Breast epithelium (tissue), 4 donors: Measurements from ENCODE around the gene ADAM33. TPM values are rescaled to one million over a fixed set of nuclear protein-coding genes. Genes with fewer than 3 reads are reported as not detected.

ENCODE experiments used
- DNase-seq, 2 donors: peaks; one replicate each; pipeline ENCODE4 v3.0.0-alpha.2; 2019; ENCODE audit warnings: low spot score in 2 of 2
- H3K27ac ChIP-seq, 2 donors: fragments of 200-600 bp; sonication (generic) in 1 of 2; one replicate each; pipeline ENCODE4 v1.5.1; 2016 to 2019; ENCODE audit warnings: mild to moderate bottlenecking in 1 of 2
- H3K27me3 ChIP-seq, 2 donors: fragments of 200-600 bp; sonication (generic) in 1 of 2; one replicate each; pipeline versions ENCODE4 v1.5.1 to v1.6.0; 2017 to 2019; ENCODE audit warnings: control low read depth in 1 of 2, mild to moderate bottlenecking in 1 of 2
- H3K36me3 ChIP-seq: fragments of 200-600 bp; one replicate; pipeline ENCODE4 v1.5.1; 2019
- H3K4me1 ChIP-seq, 2 donors: fragments of 200-600 bp; sonication (generic); one replicate each; pipeline ENCODE4 v1.5.1; 2016 to 2019; ENCODE audit warnings: control low read depth in 1 of 2
- H3K4me3 ChIP-seq, 3 donors: fragments of 200-600 bp; sonication (generic); 1 replicate in 2 of 3; 2 replicates in 1 of 3; pipeline ENCODE4 v1.5.1; 2016 to 2019; ENCODE audit warnings: mild to moderate bottlenecking in 3 of 3, moderate library complexity in 2 of 3
- H3K9me3 ChIP-seq, 2 donors: fragments of 200-600 bp; sonication (generic) in 1 of 2; one replicate each; pipeline ENCODE4 v1.5.1; 2016 to 2019; ENCODE audit warnings: control low read depth in 1 of 2
- CTCF ChIP-seq, 3 donors: fragments of 450-650 bp; IDR thresholded peaks; one replicate each; pipeline ENCODE4 v1.5.1; 2016 to 2017; ENCODE audit warnings: antibody characterized with exemption in 3 of 3, mild to moderate bottlenecking in 3 of 3, moderate library complexity in 3 of 3
- POLR2A ChIP-seq: fragments of 450-650 bp; IDR thresholded peaks from one replicate; pipeline ENCODE4 v1.6.1; 2016; ENCODE audit warnings: antibody characterized with exemption, mild to moderate bottlenecking, moderate library complexity
- POLR2AphosphoS5 ChIP-seq, 3 donors: sonication (generic); formaldehyde crosslinking; IDR thresholded peaks; one replicate each; pipeline ENCODE4 v1.6.1; 2017; ENCODE audit warnings: antibody characterized with exemption in 3 of 3
- intact Hi-C: fragments of 100-400 bp; cut with DNase I; formaldehyde crosslinking; loops from one replicate; pipeline ENCODE4 v1.15.1; 2023; ENCODE audit warnings: low total_unique reads
- total RNA-seq, 3 donors: library from RNA; depleted of rRNA; stranded (reverse); fragments of >200 nt; gene quantifications; one replicate each; pipeline ENCODE4 v1.1.0, GENCODE V29; 2016

ADAM33 gene
- total RNA-seq, 3 donors from 2014 or later = 29.4 to 39.5 (median 37.4) TPM

GRCh38 chr20:3667434-3668037, 14.3 kb downstream of the ADAM33 start:
- no peak overlapping the region for H3K4me3 ChIP-seq
- intact Hi-C loops = no loop called here
- no peaks in the 10 kb centered on the region for H3K4me1 ChIP-seq
- H3K36me3 ChIP-seq = no peaks in the 10 kb centered on the region
- H3K27me3 ChIP-seq = peaks cover 0 to 26% of the 10 kb centered on the region in 2 donors
- no peaks in the 10 kb centered on the region for H3K9me3 ChIP-seq
- TF ChIP-seq POLR2AphosphoS5 (IDR thresholded peaks at IDR 0.05) = no peak
- no peak for TF ChIP-seq CTCF (IDR thresholded peaks at IDR 0.05)
- TF ChIP-seq POLR2A = no peak
- no peak for DNase-seq
- H3K27ac ChIP-seq = no peak overlapping the region

- Histone ChIP-seq H3K4me1 (peaks cover 0 to 5% of the 10 kb centered on the region in 2 donors), H3K27me3 (peaks cover 0 to 39% of the 10 kb centered on the region in 2 donors), H3K4me3 (no peak overlapping the region), H3K36me3 (no peaks in the 10 kb centered on the region), H3K27ac (no peak overlapping the region), H3K9me3 (no peaks in the 10 kb centered on the region)
- TF ChIP-seq CTCF (IDR thresholded peaks at IDR 0.05) (no peak), POLR2AphosphoS5 (IDR thresholded peaks at IDR 0.05) (no peak), POLR2A (no peak)
- intact Hi-C loops = no loop called here
- no peak for DNase-seq
These were observed 18.0 kb downstream of the ADAM33 start for GRCh38 chr20:3663858-3664257.

GRCh38 chr20:3663031-3663701, 18.6 kb downstream of the ADAM33 start, which contains the start of gene GFRA4:
Gene GFRA4, minus strand, starts transcription at chr20:3663399. Its CDS starts 0 bp downstream, at chr20:3663399.
- DNase-seq = no peak
- Histone ChIP-seq H3K36me3 (no peaks in the 10 kb centered on the region), H3K4me1 (peaks cover 0 to 5% of the 10 kb centered on the region in 2 donors), H3K27ac (no peak within 1 kb of the TSS), H3K27me3 (peaks cover 0 to 39% of the 10 kb centered on the region in 2 donors), H3K4me3 (no peak within 1 kb of the TSS), H3K9me3 (no peaks in the 10 kb centered on the region)
- intact Hi-C loops = no loop called here
- TF ChIP-seq POLR2AphosphoS5 (IDR thresholded peaks at IDR 0.05) (no peak), POLR2A (no peak), CTCF (IDR thresholded peaks at IDR 0.05) (no peak)

GRCh38 chr20:3661814-3662665, 19.8 kb downstream of the ADAM33 start:
- H3K4me3 ChIP-seq = no peak overlapping the region
- TF ChIP-seq CTCF (IDR thresholded peaks at IDR 0.05) (no peak), POLR2AphosphoS5 (IDR thresholded peaks at IDR 0.05) (no peak), POLR2A (no peak)
- DNase-seq = no peak
- H3K36me3 ChIP-seq = no peaks in the 10 kb centered on the region
- peaks cover 0 to 5% of the 10 kb centered on the region in 2 donors for H3K4me1 ChIP-seq
- intact Hi-C loops = no loop called here
- H3K9me3 ChIP-seq = no peaks in the 10 kb centered on the region
- H3K27me3 ChIP-seq = peaks cover 0 to 39% of the 10 kb centered on the region in 2 donors
- no peak overlapping the region for H3K27ac ChIP-seq
